ENCODE results near the gene AEN.
"Not testable (repeated sequence)": the region's sequence is repeated elsewhere in the genome, so short reads cannot be mapped to it uniquely, and the experiment has no call there.

The AEN gene

GRCh38 chr15:88630798-88631463 is 9.8 kb downstream of the AEN start:
- no peak for TF ChIP-seq CTCF (conservative IDR thresholded peaks at IDR 0.05; ENCODE audit: low read depth, low read length)
- no peak for DNase-seq (ENCODE audit: low read depth)
- H3K4me3 ChIP-seq (ENCODE audit: low read depth, low read length): no peak overlapping the region

- DNase-seq (ENCODE audit: low read depth): no peak
- H3K4me3 ChIP-seq (ENCODE audit: low read depth, low read length): no peak overlapping the region
- TF ChIP-seq CTCF (conservative IDR thresholded peaks at IDR 0.05; ENCODE audit: low read depth, low read length): no peak
Measured at GRCh38 chr15:88631464-88632028, 10.4 kb downstream of the AEN start.

- not testable (repeated sequence) for DNase-seq (ENCODE audit: low read depth); H3K4me3 ChIP-seq (ENCODE audit: low read depth, low read length)
Measured at GRCh38 chr15:88632797-88633196, 11.7 kb downstream of the AEN start.

GRCh38 chr15:88634449-88634848 is 13.3 kb downstream of the AEN start:
- no peak for DNase-seq (ENCODE audit: low read depth)
- H3K4me3 ChIP-seq (ENCODE audit: low read depth, low read length): no peak overlapping the region
- TF ChIP-seq CTCF (conservative IDR thresholded peaks at IDR 0.05; ENCODE audit: low read depth, low read length): no peak

GRCh38 chr15:88635318-88635717 is 14.2 kb downstream of the AEN start:
- peak; percentile 77 for DNase-seq (ENCODE audit: low read depth)
- TF ChIP-seq CTCF (conservative IDR thresholded peaks at IDR 0.05; ENCODE audit: low read depth, low read length): no peak
- no peak overlapping the region for H3K4me3 ChIP-seq (ENCODE audit: low read depth, low read length)

GRCh38 chr15:88636050-88636449 is 14.9 kb downstream of the AEN start:
- H3K4me3 ChIP-seq (ENCODE audit: low read depth, low read length): no peak overlapping the region
- no peak for DNase-seq (ENCODE audit: low read depth)
- no peak for TF ChIP-seq CTCF (conservative IDR thresholded peaks at IDR 0.05; ENCODE audit: low read depth, low read length)

- peak; percentile 39 for DNase-seq (ENCODE audit: low read depth)
- TF ChIP-seq CTCF (conservative IDR thresholded peaks at IDR 0.05; ENCODE audit: low read depth, low read length): no peak
- H3K4me3 ChIP-seq (ENCODE audit: low read depth, low read length): no peak overlapping the region
Measured at GRCh38 chr15:88636654-88637053, 15.5 kb downstream of the AEN start.

Data from choroid plexus epithelial cell (primary cell).